H9 (cell line): Measurements from ENCODE around the gene MBLAC2. TPM values are rescaled to one million over a fixed set of nuclear protein-coding genes. Genes with fewer than 3 reads are reported as not detected.

ENCODE experiments used
- DNase-seq: peaks from one replicate; pipeline ENCODE4 v3.0.0-alpha.2; 2017
- H2AFZ ChIP-seq: one replicate; pipeline ENCODE4 v1.6.1; 2013; ENCODE audit warnings: mild to moderate bottlenecking, low read length, control low read depth, moderate library complexity
- H2AK5ac ChIP-seq: 2 replicates; pipeline ENCODE4 v1.6.1; 2013; ENCODE audit warnings: low read length, control low read depth, mixed read lengths; ENCODE audit not compliant: insufficient read length
- H2BK120ac ChIP-seq: one replicate; pipeline ENCODE4 v1.6.1; 2013; ENCODE audit warnings: low read depth, mild to moderate bottlenecking, low read length, control low read depth, inconsistent platforms; ENCODE audit not compliant: poor library complexity, severe bottlenecking
- H2BK12ac ChIP-seq: 2 replicates; pipeline ENCODE4 v1.6.1; 2013; ENCODE audit warnings: low read length, control low read depth, mixed read lengths, low read depth; ENCODE audit not compliant: insufficient read length
- H2BK15ac ChIP-seq: 2 replicates; pipeline ENCODE4 v1.6.1; 2013; ENCODE audit warnings: low read depth, low read length, control low read depth
- H2BK20ac ChIP-seq: one replicate; pipeline ENCODE4 v1.6.1; 2013; ENCODE audit warnings: low read depth, mild to moderate bottlenecking, low read length, control low read depth, inconsistent platforms; ENCODE audit not compliant: poor library complexity, severe bottlenecking
- H2BK5ac ChIP-seq: 2 replicates; pipeline ENCODE4 v1.6.1; 2013; ENCODE audit warnings: low read length, control low read depth, mixed read lengths; ENCODE audit not compliant: insufficient read length
- H3K14ac ChIP-seq: 2 replicates; pipeline ENCODE4 v1.6.1; 2013; ENCODE audit warnings: low read length, control low read depth; ENCODE audit not compliant: insufficient read depth
- H3K18ac ChIP-seq: 2 replicates; pipeline ENCODE4 v1.6.1; 2013; ENCODE audit warnings: low read depth, mild to moderate bottlenecking, mixed read lengths, low read length, control low read depth; ENCODE audit not compliant: insufficient read length
- H3K23ac ChIP-seq: 2 replicates; pipeline ENCODE4 v1.6.1; 2013; ENCODE audit warnings: low read length, control low read depth, mixed read lengths, low read depth; ENCODE audit not compliant: insufficient read length
- H3K23me2 ChIP-seq: 2 replicates; pipeline ENCODE4 v1.6.1; 2013; ENCODE audit warnings: low read depth, mild to moderate bottlenecking, mixed read lengths, low read length, control low read depth; ENCODE audit not compliant: insufficient read length, poor library complexity, severe bottlenecking
- H3K27ac ChIP-seq: 2 replicates; pipeline ENCODE4 v1.5.1; 2013; ENCODE audit warnings: low read length, control low read depth, mixed read lengths, low read depth; ENCODE audit not compliant: insufficient read length
- H3K27me3 ChIP-seq: 2 replicates; pipeline ENCODE4 v1.6.1; 2013; ENCODE audit warnings: low read length, control low read depth, inconsistent platforms; ENCODE audit not compliant: insufficient read depth
- H3K4ac ChIP-seq: 2 replicates; pipeline ENCODE4 v1.6.1; 2013; ENCODE audit warnings: low read depth, mild to moderate bottlenecking, control low read depth, inconsistent platforms, low read length, moderate library complexity
- H3K4me1 ChIP-seq: 2 replicates; pipeline ENCODE4 v1.6.1; 2013; ENCODE audit warnings: low read length, control low read depth, inconsistent platforms; ENCODE audit not compliant: insufficient read depth
- H3K4me2 ChIP-seq: 2 replicates; pipeline ENCODE4 v1.6.1; 2013; ENCODE audit warnings: low read length, control low read depth, mixed read lengths; ENCODE audit not compliant: insufficient read length, insufficient read depth
- H3K56ac ChIP-seq: 2 replicates; pipeline ENCODE4 v1.6.1; 2013; ENCODE audit warnings: low read depth, mild to moderate bottlenecking, mixed read lengths, low read length, control low read depth; ENCODE audit not compliant: insufficient read length
- H3K79me1 ChIP-seq: 2 replicates; pipeline ENCODE4 v1.6.1; 2013; ENCODE audit warnings: low read depth, mild to moderate bottlenecking, moderate library complexity, low read length, control low read depth, inconsistent platforms; ENCODE audit not compliant: insufficient read depth, poor library complexity, severe bottlenecking
- H3K79me2 ChIP-seq: 2 replicates; pipeline ENCODE4 v1.6.1; 2013; ENCODE audit warnings: low read length, control low read depth, inconsistent platforms; ENCODE audit not compliant: insufficient read depth
- H3K9ac ChIP-seq: 2 replicates; pipeline ENCODE4 v1.6.1; 2013; ENCODE audit warnings: low read length, control low read depth, mixed read lengths; ENCODE audit not compliant: insufficient read length; ENCODE audit errors: extremely low read depth
- H3K9me3 ChIP-seq: one replicate; pipeline ENCODE4 v1.6.1; 2013; ENCODE audit warnings: low read depth, low read length, inconsistent platforms; ENCODE audit not compliant: control insufficient read depth
- H3T11ph ChIP-seq: one replicate; pipeline ENCODE4 v1.6.1; 2013; ENCODE audit warnings: mild to moderate bottlenecking, low read length, control low read depth, inconsistent platforms
- H4K20me1 ChIP-seq: one replicate; pipeline ENCODE4 v1.6.1; 2013; ENCODE audit not compliant: control insufficient read depth, insufficient read length, insufficient read depth
- H4K5ac ChIP-seq: 2 replicates; pipeline ENCODE4 v1.6.1; 2013; ENCODE audit warnings: low read depth, mild to moderate bottlenecking, mixed read lengths, low read length, control low read depth; ENCODE audit not compliant: insufficient read length
- H4K8ac ChIP-seq: replicated peaks from 2 replicates; pipeline ENCODE4 v1.6.1; 2013; ENCODE audit warnings: low read length, control low read depth, mixed read lengths, low read depth; ENCODE audit not compliant: insufficient read length
- H4K91ac ChIP-seq: 2 replicates; pipeline ENCODE4 v1.6.1; 2013; ENCODE audit warnings: low read depth, mild to moderate bottlenecking, moderate library complexity, mixed read lengths, low read length, control low read depth; ENCODE audit not compliant: insufficient read length
- H3K27ac Mint-ChIP-seq, 3 experiments: 2 replicates in 2 of 3; 3 replicates in 1 of 3; pipeline ENCODE4 v1.8.0; 2020 to 2021; ENCODE audit warnings: mixed read lengths in 3 of 3, mild to moderate bottlenecking in 1 of 3, moderate library complexity in 1 of 3
- H3K27me3 Mint-ChIP-seq: 2 replicates; pipeline ENCODE4 v1.8.0; 2021; ENCODE audit warnings: low read depth, mild to moderate bottlenecking, moderate library complexity, mixed read lengths
- H3K36me3 Mint-ChIP-seq, 3 experiments: 2 replicates in 2 of 3; 3 replicates in 1 of 3; pipeline ENCODE4 v1.8.0; 2020 to 2021; ENCODE audit warnings: low read depth in 3 of 3, mixed read lengths in 3 of 3; ENCODE audit not compliant: insufficient read depth in 1 of 3
- H3K4me1 Mint-ChIP-seq, 2 experiments: 2 replicates each; pipeline ENCODE4 v1.8.0; 2020; ENCODE audit warnings: mixed read lengths in 2 of 2
- H3K4me3 Mint-ChIP-seq, 2 experiments: 2 replicates in 1 of 2; 3 replicates in 1 of 2; pipeline ENCODE4 v1.8.0; 2020 to 2021; ENCODE audit warnings: mild to moderate bottlenecking in 2 of 2, mixed read lengths in 2 of 2, moderate library complexity in 1 of 2
- H3K9me3 Mint-ChIP-seq, 2 experiments: 2 replicates in 1 of 2; 3 replicates in 1 of 2; pipeline ENCODE4 v1.8.0; 2020; ENCODE audit warnings: mild to moderate bottlenecking in 2 of 2, mixed read lengths in 2 of 2, moderate library complexity in 1 of 2
- CTCF ChIP-seq: fragments of 200-600 bp; sonication (generic); conservative IDR thresholded peaks from 3 replicates; pipeline ENCODE4 v1.8.0; 2021; ENCODE audit warnings: antibody characterized with exemption, mild to moderate bottlenecking
- WGBS: extraction: QIAGEN DNeasy Blood & Tissue Kit; methylation state at CpG from one replicate; pipeline ENCODE4 v1.1.7; 2013; ENCODE audit warnings: missing lambda C conversion rate, low lambda C conversion rate, mixed read lengths; ENCODE audit not compliant: insufficient read length; ENCODE audit errors: extremely low coverage; 5-methylcytosine and 5-hydroxymethylcytosine counted together
- total RNA-seq: library from RNA; stranded (reverse); gene quantifications from 2 replicates; pipeline ENCODE4 v1.2.1, GENCODE V29; 2021

Gene MBLAC2
- total RNA-seq, 1 experiment from 2014 or later: 4.9 TPM

- H3K18ac ChIP-seq: peak overlapping the region; percentile 36
- no peak overlapping the region for H3T11ph ChIP-seq
- no peak overlapping the region for H2AK5ac ChIP-seq
- H3K27ac ChIP-seq: no peak overlapping the region
- Mint-ChIP-seq H3K4me3 (peak overlapping the region; percentile 93 to 98), H3K36me3 (peaks cover 8 to 24% (median 10%) of the 10 kb centered on the region in 3 experiments; a peak in 6 of 7 replicates), H3K27me3 (no peaks in the 10 kb centered on the region; the same call in 1 of the 2 replicates), H3K4me1 (peaks cover 36 to 51% of the 10 kb centered on the region in 2 experiments), H3K9me3 (peaks cover 2 to 3% of the 10 kb centered on the region in 2 experiments; a peak in 2 of 5 replicates), H3K27ac (peak overlapping the region; percentile 83 to 93 (median 83); a peak in 5 of 7 replicates)
- peaks cover 2% of the 10 kb centered on the region; the same call in 1 of the 2 replicates for H3K79me2 ChIP-seq
- no peaks in the 10 kb centered on the region for H3K27me3 ChIP-seq
- DNase-seq: peak; percentile 59
- no peak overlapping the region for H4K5ac ChIP-seq
- H2BK12ac ChIP-seq: no peak overlapping the region
- H2AFZ ChIP-seq: no peak overlapping the region
- H3K56ac ChIP-seq: no peak overlapping the region
- H3K23ac ChIP-seq: no peak overlapping the region
- H2BK120ac ChIP-seq: no peak overlapping the region
- no peak overlapping the region for H2BK20ac ChIP-seq
- H3K23me2 ChIP-seq: peaks cover 12% of the 10 kb centered on the region
- H2BK5ac ChIP-seq: no peak overlapping the region
- no peak overlapping the region for H3K4ac ChIP-seq
- peak overlapping the region; percentile 67 for H3K9ac ChIP-seq
- no CpG with 5 or more reads among the region's 56 CpGs for WGBS
- no peaks in the 10 kb centered on the region for H4K20me1 ChIP-seq
- peak overlapping the region; percentile 0; the same call in 1 of the 2 replicates for H3K14ac ChIP-seq
- peak overlapping the region; percentile 69 for H3K4me2 ChIP-seq
- no peak overlapping the region for H4K8ac ChIP-seq
- TF ChIP-seq CTCF: no peak
- H2BK15ac ChIP-seq: no peak overlapping the region
- H3K4me1 ChIP-seq: peaks cover 7% of the 10 kb centered on the region; the same call in 1 of the 2 replicates
- no peaks in the 10 kb centered on the region for H3K79me1 ChIP-seq
- H3K9me3 ChIP-seq: no peaks in the 10 kb centered on the region
- no peak overlapping the region for H4K91ac ChIP-seq
Measured at GRCh38 chr5:90473396-90474234, 956 bp downstream of the MBLAC2 start.
